Left renal pelvis (tissue), 4 donors: ENCODE measurements around the gene GLB1L2. TPM values are rescaled to one million over a fixed set of nuclear protein-coding genes. Genes with fewer than 3 reads are reported as not detected.

Experiments
- DNase-seq, 4 donors: peaks; one replicate each; pipeline ENCODE4 v3.0.0-alpha.2; 2013; ENCODE audit warnings: low read depth in 4 of 4, low spot score in 3 of 4
- polyA plus RNA-seq, 4 donors: library from polyadenylated mRNA; unstranded; fragments of 120-200 nt; gene quantifications; one replicate each; pipeline ENCODE4 v1.2.1, GENCODE V29; 2013; ENCODE audit not compliant: insufficient read length in 4 of 4

GLB1L2 gene
- polyA plus RNA-seq, 4 donors, result 2.1 to 19.8 (median 18.6) TPM

DNA sequence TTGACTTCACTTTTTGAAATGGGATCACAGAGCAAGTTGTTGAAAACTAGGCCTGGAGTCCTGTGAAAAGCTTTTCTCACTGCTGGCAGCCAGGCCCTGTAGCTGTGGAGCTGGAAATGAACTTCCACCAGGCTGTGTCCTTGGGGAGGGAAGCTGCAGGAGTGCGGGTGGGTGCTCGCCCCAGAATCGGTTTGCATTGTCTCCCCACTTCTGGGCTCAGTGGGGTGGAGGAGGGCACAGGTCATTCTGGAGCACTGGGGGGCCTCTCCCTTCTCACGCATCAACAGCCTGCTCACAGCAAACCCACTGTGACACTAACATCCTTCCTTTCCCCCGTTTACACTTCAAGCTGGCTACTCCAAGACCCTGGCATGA is 15.2 kb downstream of the GLB1L2 start:
- no peak for DNase-seq

DNA sequence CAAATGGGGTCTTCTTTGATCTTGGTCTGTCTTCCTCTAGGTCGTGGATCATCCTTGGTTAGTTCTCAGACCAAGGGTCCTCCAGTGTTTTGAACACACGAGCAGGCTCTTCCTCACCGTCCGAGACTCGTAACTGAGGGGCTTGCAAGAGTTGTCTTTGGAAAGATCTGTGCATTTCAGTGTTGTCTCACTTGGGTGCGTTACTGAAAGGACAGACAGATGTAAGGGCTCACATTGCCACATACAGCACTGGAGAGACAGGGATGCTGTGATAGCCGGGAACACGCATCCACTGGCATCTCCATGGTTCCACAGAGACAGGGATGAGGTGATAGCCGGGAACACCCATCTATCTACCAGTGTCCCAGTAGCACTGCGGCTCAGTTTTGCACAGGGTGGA is 15.7 kb downstream of the GLB1L2 start:
- DNase-seq, result no peak

DNA sequence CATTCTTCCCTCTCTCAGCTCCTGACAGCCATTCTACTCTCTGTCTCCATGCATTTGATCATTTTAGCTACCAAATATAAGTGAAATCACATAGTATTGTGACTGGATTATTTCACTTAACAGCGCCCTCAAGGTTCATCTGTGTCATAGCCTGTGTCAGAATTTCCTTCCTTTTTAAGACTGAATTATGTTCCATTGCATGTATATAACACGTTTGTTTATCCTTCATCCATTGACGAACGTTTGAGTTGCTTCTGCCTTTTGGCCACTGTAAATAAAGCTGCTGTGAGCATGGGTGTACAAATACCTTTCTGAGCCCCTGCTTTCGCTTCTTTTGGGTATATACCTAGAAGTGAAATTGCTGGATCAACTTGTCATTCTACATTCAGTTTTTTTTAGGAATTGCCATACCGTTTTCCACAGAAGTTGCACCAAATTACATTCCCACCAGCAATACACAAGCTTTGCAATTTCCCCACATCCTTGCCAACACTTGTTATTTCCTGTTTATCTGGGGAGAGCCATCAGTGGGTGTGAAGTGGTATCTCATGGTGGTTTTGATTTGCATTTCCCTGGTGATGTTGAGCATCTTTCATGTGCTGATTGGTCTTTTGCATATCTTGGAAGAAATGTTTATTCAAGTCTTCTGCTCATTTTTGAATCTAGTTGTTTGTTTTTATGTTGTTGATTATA is 17.5 kb downstream of the GLB1L2 start:
- no peak for DNase-seq

DNA sequence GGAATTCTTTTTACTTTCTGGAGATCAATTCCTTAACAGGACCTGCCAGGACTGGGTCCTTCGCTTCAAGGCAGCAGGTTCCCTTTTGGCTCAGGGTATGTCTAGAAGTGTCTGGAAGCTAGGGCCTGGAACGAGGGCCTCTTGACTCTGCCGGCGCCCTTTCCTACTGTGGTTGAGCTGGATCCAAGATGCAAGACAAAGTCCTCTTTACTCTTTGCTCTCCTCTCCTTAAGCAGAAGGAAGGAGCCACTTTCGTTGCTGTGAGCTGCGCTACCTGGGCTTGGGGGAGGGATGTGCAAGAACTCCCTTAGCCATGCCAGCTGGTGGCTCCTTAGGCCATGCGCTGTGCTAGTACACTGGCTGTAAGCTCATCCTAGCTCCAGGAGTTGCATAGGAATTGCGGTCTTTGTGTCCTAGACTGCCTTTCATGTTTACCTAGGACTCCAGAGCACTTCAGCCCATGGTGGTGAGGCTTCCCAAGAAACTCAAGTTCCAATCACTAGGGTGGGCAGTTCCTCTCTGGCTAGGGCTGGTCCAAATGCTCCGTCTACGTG is 18.1 kb downstream of the GLB1L2 start:
- no peak for DNase-seq

DNA sequence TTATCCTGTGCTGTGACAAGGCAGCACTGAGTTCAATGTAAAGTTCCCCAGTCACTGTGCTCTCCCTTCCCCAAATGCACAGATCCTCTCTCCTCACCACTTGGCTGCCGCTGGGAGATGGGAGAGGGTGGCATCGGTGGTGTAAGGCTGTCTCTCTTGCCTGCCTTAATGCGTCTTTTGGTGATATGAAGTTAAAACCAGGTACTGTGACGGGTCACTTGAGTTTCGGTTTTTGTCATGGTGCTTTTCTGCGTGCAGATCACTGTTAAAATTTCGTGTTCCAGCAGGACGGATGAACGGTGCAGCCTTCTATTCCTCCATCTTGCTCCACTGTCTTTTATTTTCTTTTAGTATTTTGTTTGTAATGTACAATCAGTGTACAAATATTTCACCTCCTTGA is 18.6 kb downstream of the GLB1L2 start:
- no peak for DNase-seq

DNA sequence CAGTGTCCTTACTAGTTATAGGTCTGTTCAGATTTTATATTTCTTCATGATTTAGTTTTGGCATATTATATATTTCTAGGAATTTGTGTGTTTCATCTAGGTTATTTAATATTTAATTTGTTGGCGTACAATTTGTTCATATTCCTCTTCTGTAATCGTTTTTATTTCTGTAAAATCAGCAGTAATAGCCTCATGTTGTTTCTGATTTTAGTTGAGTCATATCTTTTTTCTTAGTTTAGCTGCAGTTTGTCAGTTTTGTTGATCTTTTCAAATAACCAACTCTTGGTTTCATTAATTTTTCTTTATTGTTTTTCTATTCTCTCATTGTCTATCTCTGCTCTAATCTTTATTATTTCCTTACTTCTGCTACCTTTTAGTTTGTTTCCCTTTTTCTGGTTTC is 20.3 kb downstream of the GLB1L2 start:
- no peak for DNase-seq

DNA sequence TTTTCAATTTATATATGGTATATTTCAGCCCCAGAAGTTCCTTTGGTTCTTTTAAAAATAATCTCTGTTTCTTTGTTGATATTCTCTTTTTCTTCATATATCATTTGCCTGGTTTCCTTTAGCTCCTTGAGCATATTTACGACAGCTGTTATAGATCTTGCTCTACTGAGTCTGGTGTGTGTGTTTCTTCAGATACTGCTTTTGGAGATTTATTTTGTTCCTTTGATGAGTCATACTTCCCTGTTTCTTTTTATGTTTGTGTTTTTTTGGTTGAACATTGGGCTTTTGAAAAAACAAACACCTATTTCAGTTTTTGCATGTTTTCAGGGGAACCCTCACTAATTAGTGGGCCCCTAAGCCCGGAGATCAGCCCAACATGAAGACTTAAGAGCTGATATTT is 23.3 kb downstream of the GLB1L2 start:
- no peak for DNase-seq

DNA sequence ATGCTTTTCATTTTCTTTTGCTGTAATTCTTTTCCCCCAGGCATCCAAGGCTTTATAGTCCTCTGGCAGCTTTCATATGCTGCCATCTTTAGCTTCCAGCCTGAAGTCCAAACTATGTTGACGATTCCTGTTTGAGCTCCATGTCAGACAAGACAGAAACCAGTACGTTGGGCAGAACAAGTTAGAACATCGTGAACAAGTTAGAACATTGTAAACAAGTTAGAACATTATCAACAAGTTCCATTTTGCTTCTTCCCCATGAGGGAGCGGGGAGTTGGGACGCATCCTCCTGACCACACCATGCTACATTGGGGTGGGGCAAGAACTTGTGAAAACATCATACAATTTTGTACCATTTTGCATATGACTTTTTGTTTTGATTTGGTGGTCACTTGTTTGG is 23.9 kb downstream of the GLB1L2 start:
- no peak for DNase-seq

DNA sequence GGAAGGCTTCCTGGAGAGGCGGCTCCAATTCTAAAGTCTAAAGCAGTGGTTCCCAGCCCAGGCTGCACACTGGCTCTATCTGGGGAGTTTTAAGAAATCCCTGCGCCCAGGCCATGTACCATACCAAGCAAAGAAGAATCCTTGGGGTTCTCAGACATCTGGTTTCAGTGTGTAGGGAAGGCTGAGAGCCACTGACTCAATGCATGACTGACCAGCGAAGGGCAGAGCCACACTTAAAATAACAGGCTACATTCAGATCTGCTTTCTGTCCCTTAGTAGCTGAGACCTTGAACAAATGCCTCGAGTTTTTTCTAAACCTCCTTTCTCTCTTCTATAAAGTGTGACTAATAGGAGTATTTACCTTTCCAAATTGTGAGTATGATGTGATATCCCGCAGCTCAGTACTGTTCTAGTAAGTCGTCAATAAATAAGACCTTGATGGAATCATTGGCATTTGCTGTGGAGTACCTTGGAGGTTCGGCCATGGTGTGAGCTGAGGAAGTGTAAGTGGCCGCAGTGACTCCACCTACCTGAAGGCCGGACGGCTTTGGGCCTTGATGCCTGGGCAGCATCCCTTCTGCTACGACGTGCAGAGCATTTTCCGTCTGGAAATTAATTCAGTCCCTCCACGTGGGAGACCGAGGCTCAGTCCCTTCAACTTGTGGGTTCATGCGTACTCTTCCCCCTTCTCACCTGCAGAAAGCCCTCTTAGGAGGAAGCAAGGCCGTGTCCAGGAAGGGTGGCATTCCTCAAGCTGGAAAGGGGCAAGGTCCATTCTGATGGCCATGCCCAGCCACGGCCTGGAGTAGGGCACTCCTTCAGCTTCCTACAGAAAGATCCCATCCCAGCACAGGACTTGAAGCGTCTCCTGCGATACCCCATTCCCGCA is 25.1 kb downstream of the GLB1L2 start:
- DNase-seq, result no peak

DNA sequence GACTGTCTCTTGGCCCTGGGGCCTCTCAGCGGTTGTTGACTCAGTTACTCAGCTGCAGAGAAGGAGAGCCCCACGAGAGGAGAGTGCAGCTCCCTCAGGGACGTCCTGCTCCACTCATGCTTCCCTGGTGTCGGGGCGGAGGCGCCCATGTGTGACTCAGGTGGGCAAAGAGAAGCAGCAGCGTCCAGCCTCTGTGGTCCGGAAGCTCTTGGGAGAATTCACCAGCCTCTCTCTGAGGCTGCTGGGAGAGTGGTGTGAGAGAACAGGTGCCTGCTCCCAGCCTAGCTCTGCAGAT is 25.7 kb downstream of the GLB1L2 start:
- DNase-seq, result no peak

DNA sequence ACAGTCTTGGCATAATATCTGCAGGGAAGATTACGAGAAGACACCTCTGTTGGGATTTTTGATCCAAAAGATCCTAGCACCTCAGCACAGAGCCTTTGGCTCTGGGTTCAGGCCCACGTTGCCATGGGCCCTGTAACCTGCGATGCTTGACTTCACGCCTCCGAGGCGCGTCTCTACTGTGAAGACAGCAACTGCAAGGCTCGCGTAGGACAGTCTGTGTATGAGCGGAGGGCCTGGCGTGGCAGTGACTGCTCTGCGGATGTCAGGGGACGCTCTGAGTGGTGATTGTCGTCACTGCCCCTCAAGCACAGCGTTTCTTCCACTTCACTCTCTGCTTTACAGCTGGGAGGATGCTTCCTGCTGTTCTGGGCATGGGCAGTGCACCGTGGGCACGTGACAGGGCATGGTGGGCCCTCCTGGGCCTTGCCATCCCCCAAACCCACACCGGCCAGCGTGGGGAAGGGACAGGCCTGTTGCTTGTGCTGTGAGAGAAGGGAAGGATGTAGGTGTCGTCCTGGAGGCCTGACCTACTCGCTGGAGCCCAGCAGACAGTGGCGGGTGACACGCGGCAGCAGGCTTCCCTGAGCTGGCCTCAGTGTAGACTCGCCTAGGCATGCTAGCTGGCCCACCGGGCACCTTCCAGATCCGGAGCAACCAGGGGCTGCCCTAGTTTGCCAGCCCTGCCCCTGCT is 26.5 kb downstream of the GLB1L2 start:
- DNase-seq, result no peak

DNA sequence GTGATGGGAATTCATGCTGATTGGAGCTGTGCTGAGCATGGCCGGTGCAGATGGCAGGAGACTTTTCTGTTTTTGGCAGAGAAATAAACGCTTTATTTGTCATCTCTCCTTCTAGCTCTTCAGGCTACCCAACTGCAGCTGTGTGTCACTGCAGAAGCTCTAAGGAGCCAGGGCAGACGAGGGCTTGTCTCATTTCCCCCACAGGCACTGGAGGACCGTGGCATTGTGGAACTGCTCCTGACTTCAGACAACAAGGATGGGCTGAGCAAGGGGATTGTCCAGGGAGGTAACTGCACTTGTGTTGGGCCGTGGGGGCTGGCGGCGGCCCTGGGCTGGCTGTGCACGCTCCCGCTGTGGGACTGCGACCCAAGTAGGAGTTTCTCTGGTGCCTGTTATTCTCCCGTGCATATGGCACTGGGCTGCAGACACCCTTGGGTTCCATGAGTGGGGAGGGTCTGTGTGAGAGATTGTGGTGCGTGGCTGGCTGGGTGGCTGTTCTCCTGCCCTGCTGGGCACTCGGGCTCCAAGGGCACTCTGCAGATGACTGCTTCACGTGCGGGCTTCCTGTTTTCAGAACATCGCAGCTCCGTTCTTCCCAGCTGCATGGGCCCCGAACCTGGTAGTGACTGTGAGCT is 27.2 kb downstream of the GLB1L2 start:
- DNase-seq, result no peak

DNA sequence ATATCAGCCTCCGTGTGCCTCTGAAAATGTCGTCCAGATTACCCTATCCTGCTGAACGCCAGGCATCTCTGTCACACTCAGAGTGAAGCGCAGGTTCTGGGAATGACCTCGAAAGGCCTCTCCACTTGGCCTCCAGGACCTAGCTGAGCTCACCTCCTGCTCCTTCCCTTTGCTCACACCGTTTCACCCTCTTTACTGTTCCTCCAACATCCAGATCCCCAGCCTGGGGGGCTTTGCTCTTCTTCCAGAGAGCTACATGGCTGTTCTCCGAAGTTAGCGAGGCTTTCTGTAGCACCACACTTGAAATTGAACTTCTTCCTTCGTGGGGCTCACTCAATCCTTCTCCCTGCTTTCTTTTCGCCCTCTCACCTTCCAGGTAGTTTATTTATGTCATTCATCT is 27.9 kb downstream of the GLB1L2 start:
- no peak for DNase-seq

DNA sequence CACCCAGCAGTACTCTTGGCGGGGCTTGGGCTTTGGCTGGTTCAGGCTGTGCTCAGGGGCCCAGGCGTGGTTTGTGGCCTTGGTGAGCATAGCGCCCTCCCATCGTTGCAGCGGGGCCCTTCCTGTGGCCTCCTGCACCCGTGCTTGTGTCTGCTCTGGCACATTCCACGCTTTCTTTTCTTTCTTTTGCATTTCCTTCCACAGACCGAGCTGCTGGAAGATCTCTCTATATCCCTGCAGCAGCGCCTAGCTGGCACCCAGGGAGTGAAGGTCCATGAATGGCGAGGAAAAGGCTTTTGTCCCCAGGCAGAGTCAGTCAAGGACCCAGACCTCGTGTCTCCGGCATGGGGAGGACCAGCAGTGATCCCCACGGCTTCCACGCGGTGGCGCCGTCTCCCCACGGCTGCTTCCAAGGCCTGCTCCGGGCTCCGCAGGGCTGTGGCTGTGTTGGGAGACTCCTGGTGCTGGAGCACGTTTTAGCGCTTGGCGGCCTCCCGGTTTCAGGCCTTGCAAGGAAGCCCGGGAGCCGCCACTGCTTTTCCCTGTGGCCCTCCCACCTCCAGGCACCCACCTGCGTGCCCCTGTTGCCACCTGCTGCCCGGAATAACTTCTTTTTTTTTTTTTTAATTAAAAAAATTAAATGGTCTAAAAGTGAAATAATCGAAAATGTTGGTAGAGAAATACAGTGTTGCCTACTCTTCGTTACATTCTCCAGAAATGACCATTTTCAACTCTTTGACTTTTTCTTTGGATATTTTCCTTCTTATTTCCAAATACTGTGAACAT is 28.5 kb downstream of the GLB1L2 start:
- peak; percentile 46 to 59 (median 56) for DNase-seq

DNA sequence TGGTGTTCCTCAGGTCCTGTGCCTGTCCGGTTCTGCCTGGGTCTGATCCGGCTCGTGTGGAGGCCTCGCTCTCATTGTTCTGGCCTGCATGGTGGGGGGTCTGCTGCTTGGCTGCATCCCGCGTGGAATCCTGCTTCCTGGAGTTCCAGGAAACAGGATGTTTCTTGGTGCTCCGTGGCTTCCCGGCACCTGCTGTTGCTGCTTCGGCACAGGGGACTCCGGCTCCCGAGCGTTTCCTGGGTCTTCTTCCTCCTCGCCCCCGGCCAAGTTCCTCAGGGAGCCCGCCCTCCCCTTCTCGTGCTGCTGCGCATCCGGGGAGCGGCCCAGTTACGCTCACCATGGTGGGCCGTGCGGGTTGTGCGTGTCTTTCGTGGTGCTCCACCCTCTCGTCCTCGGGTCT is 29.9 kb downstream of the GLB1L2 start:
- DNase-seq, result no peak

DNA sequence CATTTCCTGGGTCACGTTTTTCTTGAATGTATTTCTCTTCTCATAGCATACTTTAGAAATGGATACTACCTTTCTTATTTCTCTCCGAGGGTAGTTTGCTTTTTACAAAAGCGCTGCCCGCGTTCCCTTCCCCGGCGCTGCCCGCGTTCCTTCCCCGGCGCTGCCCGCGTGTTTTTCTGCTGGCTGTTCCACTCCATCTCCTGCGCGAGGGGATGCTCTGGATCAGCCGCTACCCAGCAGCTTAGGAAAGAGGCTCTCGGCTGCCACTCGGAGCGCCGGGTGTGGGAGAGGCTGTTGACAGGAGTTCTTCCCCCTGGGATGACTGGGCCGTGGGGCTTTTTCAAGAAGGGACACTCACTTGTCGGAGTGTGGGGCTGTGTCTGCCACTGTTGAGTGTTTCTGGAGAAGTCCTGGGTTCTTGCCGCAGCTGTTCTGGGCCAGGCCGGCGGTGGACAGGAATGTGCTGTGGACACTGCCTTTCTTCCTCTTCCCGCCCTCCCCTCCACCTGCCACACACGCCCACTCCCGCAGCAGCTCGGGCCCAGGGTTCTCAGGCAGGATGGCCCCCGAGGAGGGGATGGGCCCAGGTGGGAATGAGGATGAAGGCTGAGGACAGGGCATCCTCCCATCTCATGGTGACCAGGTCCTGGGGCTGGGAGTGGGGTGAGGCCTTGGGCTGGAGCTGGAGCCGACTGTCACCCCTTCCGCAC is 30.6 kb downstream of the GLB1L2 start:
- no peak for DNase-seq

DNA sequence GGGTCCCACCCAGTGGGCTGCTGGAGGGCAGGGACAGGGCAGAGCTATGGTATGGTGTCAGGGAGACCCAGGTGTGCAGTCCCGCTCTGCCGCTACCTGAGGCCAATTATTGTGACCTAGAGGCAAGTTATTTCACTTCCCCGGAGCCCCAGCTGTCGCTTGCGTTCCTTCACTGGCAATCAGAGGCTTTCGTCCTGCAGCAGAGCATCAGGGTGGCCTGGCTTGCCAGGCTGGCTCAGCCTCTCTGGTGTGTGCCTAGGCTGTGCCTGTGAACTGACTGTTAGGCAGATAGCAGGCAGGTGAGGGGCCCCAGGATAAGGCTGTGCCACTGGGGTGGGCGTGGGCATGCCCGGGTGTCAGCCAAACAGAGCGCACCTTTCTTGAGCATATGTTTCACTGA is 31.4 kb downstream of the GLB1L2 start:
- DNase-seq, result no peak

DNA sequence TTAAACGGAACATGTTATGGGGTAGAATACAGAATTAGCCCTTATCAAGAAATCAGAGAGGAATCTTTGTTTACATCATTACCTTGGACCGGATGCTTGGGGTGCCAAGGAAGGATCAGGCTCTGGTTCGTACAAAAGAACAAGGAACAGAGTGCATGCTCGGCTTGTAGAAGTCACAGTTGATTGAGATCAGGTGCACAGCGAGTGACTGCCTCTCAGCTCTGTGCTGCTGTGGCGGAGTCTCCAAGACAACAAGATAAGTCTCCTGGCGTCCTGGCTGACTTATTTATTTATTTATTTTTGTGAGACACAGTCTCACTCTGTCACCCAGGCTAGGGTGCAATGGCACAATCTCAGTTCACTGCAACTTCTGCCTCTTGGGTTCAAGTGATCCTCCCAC is 31.8 kb downstream of the GLB1L2 start:
- DNase-seq, result no peak

DNA sequence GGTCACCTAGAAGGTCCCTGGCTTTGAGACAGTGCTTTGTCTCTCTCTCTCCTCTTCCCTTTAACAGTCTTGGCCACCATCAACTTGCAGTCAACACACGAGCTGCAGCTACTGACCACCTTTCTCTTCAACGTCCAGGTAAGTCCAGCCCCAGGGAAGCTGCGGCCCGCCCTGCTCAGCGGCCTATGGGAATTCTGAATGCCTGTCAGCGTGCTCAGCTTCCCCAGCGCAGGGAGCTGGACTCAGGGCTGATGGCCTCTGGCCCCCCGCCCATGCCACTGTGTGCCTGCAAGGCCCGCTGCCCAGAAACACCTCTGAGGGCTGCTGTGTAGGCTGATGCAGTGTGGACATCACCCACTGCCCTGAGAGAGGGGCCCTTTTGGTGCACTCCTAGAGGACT is 32.5 kb downstream of the GLB1L2 start:
- no peak for DNase-seq
